IMR-90 (cell line): Measurements from ENCODE around the gene C12orf57. TPM values are rescaled to one million over a fixed set of nuclear protein-coding genes. Genes with fewer than 3 reads are reported as not detected.

ENCODE experiments used
- ATAC-seq: fragments of 200-7000 bp; cut with Tn5 transposase; 2 replicates; pipeline ENCODE4 v1.9.1; 2020; ENCODE audit warnings: low read depth, mild to moderate bottlenecking, moderate library complexity
- BruUV-seq: library from RNA; stranded (reverse); fragments of 400-500 nt; replicated peaks from 2 replicates; lab custom pipeline; 2021; lab: Mats Ljungman, UMichigan
- CTCF ChIA-PET: fragments of 300-600 bp; formaldehyde crosslinking; extraction: SDS; loops from one replicate; lab custom pipeline; 2021; ENCODE audit warnings: antibody characterized with exemption; lab: Yijun Ruan, JAX
- POLR2A ChIA-PET: fragments of 300-600 bp; sonication (Branson Sonifier 250); formaldehyde crosslinking; loops from one replicate; lab custom pipeline; 2022; ENCODE audit warnings: antibody characterized with exemption; ENCODE audit not compliant: unreplicated experiment; lab: Charles Lee
- DNase-seq: peaks from one replicate; pipeline ENCODE4 v3.0.0; 2013
- H2AFZ ChIP-seq: replicated peaks from 2 replicates; pipeline ENCODE3; 2013; ENCODE audit warnings: low read length, mild to moderate bottlenecking; ENCODE audit not compliant: poor library complexity
- H2AK5ac ChIP-seq: 2 replicates; pipeline ENCODE4 v1.6.1; 2013; ENCODE audit warnings: low read depth, low read length, inconsistent platforms
- H2AK9ac ChIP-seq: replicated peaks from 2 replicates; pipeline ENCODE3; 2013; ENCODE audit warnings: mild to moderate bottlenecking, low read depth, low read length, moderate library complexity; ENCODE audit not compliant: poor library complexity
- H2BK120ac ChIP-seq: 2 replicates; pipeline ENCODE4 v1.6.1; 2013; ENCODE audit warnings: low read depth, low read length, inconsistent platforms
- H2BK15ac ChIP-seq: 3 replicates; pipeline ENCODE4 v1.6.1; 2013; ENCODE audit warnings: low read depth, low read length, inconsistent platforms
- H2BK20ac ChIP-seq: 2 replicates; pipeline ENCODE4 v1.6.1; 2013; ENCODE audit warnings: low read depth, mild to moderate bottlenecking, inconsistent platforms, low read length, moderate library complexity
- H2BK5ac ChIP-seq: 2 replicates; pipeline ENCODE4 v1.6.1; 2013; ENCODE audit warnings: mild to moderate bottlenecking, low read depth, low read length, inconsistent platforms; ENCODE audit not compliant: poor library complexity, severe bottlenecking
- H3K14ac ChIP-seq: replicated peaks from 2 replicates; pipeline ENCODE4 v1.6.1; 2013; ENCODE audit warnings: low read depth, low read length, inconsistent platforms
- H3K18ac ChIP-seq: 2 replicates; pipeline ENCODE4 v1.6.1; 2013; ENCODE audit warnings: low read depth, low read length, control low read depth
- H3K23ac ChIP-seq: 2 replicates; pipeline ENCODE4 v1.6.1; 2013; ENCODE audit warnings: low read depth, low read length, inconsistent platforms
- H3K27ac ChIP-seq: 2 replicates; pipeline ENCODE4 v1.5.1; 2013; ENCODE audit warnings: mild to moderate bottlenecking, control low read depth, low read length; ENCODE audit not compliant: insufficient read depth
- H3K27me3 ChIP-seq: 2 replicates; pipeline ENCODE4 v1.6.1; 2013; ENCODE audit warnings: low read length; ENCODE audit not compliant: control insufficient read depth, insufficient read depth
- H3K36me3 ChIP-seq: 2 replicates; pipeline ENCODE4 v1.6.1; 2013; ENCODE audit warnings: low read length, mixed read lengths; ENCODE audit not compliant: control insufficient read depth, insufficient read depth
- H3K4ac ChIP-seq: 2 replicates; pipeline ENCODE4 v1.6.1; 2013; ENCODE audit warnings: low read depth, low read length, inconsistent platforms
- H3K4me1 ChIP-seq: 2 replicates; pipeline ENCODE4 v1.6.1; 2013; ENCODE audit warnings: low read length, mixed read lengths; ENCODE audit not compliant: control insufficient read depth, insufficient read depth
- H3K4me2 ChIP-seq: 2 replicates; pipeline ENCODE4 v1.6.1; 2013; ENCODE audit warnings: low read depth, mild to moderate bottlenecking, control low read depth, low read length, moderate library complexity
- H3K4me3 ChIP-seq: 2 replicates; pipeline ENCODE4 v1.5.1; 2013; ENCODE audit warnings: low read depth, mild to moderate bottlenecking, control low read depth, low read length, moderate library complexity; ENCODE audit not compliant: insufficient read depth
- H3K56ac ChIP-seq: 2 replicates; pipeline ENCODE4 v1.6.1; 2013; ENCODE audit warnings: low read length, inconsistent platforms; ENCODE audit not compliant: insufficient read depth; ENCODE audit errors: extremely low read depth
- H3K79me1 ChIP-seq, 2 experiments: 2 replicates each; pipeline ENCODE4 v1.6.1; 2013; ENCODE audit warnings: low read length in 2 of 2, inconsistent platforms in 1 of 2, low read depth in 1 of 2
- H3K9ac ChIP-seq: 2 replicates; pipeline ENCODE4 v1.6.1; 2013; ENCODE audit warnings: low read depth, low read length, control low read depth
- H3K9me1 ChIP-seq: 2 replicates; pipeline ENCODE4 v1.6.1; 2013; ENCODE audit warnings: low read length, inconsistent platforms; ENCODE audit not compliant: insufficient read depth
- H3K9me3 ChIP-seq: 2 replicates; pipeline ENCODE4 v1.6.1; 2013; ENCODE audit warnings: low read length; ENCODE audit not compliant: control insufficient read depth, insufficient read depth
- H4K20me1 ChIP-seq: 2 replicates; pipeline ENCODE4 v1.6.1; 2013; ENCODE audit warnings: low read length, inconsistent platforms; ENCODE audit not compliant: insufficient read depth
- H4K5ac ChIP-seq: 2 replicates; pipeline ENCODE4 v1.6.1; 2013; ENCODE audit warnings: mild to moderate bottlenecking, low read depth, low read length, control low read depth
- H4K8ac ChIP-seq, 2 experiments: 2 replicates each; pipeline ENCODE4 v1.6.1; 2013; ENCODE audit warnings: low read depth in 2 of 2, low read length in 2 of 2, control low read depth in 1 of 2, inconsistent platforms in 1 of 2
- H4K91ac ChIP-seq: 2 replicates; pipeline ENCODE4 v1.6.1; 2013; ENCODE audit warnings: low read depth, low read length, inconsistent platforms; ENCODE audit not compliant: insufficient read depth
- POLR2A ChIP-seq: IDR thresholded peaks from 2 replicates; pipeline ENCODE4 v1.6.1; 2012; ENCODE audit warnings: mild to moderate bottlenecking, low read depth, low read length
- RAD21 ChIP-seq: IDR thresholded peaks from 2 replicates; pipeline ENCODE4 v1.6.1; 2012; ENCODE audit warnings: low read length, improper control_type of control experiment
- WGBS, 2 experiments: methylation state at CpG; one replicate each; pipeline versions ENCODE4 v1.1.5 to v1.1.7; 2013; ENCODE audit warnings: missing lambda C conversion rate in 2 of 2; ENCODE audit not compliant: insufficient read length in 1 of 2; ENCODE audit errors: extremely low coverage in 2 of 2; 5-methylcytosine and 5-hydroxymethylcytosine counted together
- dilution Hi-C: fragments of 300-500 bp; cut with HindIII; formaldehyde crosslinking; loops from one replicate; pipeline ENCODE4 v1.14.3; 2018; ENCODE audit warnings: low sequenced_read_pairs; ENCODE audit not compliant: unreplicated experiment
- in situ Hi-C: fragments of 300-500 bp; cut with MboI; formaldehyde crosslinking; loops from 3 replicates; pipeline ENCODE4 v1.14.3; 2019; ENCODE audit warnings: low sequenced_read_pairs, inconsistent platforms, mixed read lengths
- intact Hi-C: fragments of 100-400 bp; cut with micrococcal nuclease; formaldehyde crosslinking; loops from 2 replicates; pipeline ENCODE4 v1.10.0; 2022
- polyA plus RNA-seq, 3 experiments: library from polyadenylated mRNA; depleted of rRNA; stranded (reverse); fragments of >200 nt; gene quantifications; 2 replicates each; pipeline ENCODE4 v1.2.3, GENCODE V29; 2012; ENCODE audit warnings: low replicate concordance in 1 of 3
- total RNA-seq: library from RNA; depleted of rRNA; stranded (reverse); fragments of >200 nt; gene quantifications from 2 replicates; pipeline ENCODE4 v1.2.3, GENCODE V29; 2012
- TF ChIP-seq, protein P1 (sequence below): conservative IDR thresholded peaks from 2 replicates; pipeline ENCODE4 v1.5.1; 2012; ENCODE audit warnings: mild to moderate bottlenecking, low read depth, low read length, improper control_type of control experiment

The C12orf57 gene
- total and polyA plus RNA-seq, 2 of the 4 experiments (the other 2 are of a cell fraction) = 238 to 530 TPM

GRCh38 chr12:6960593-6961277, 16.9 kb downstream of the C12orf57 start:
- Histone ChIP-seq H3K36me3 (peaks cover 11% of the 10 kb centered on the region), H4K8ac (no peak overlapping the region; a peak in 1 of 4 replicates), H2AK9ac (peak overlapping the region; percentile 53), H3K18ac (no peak overlapping the region), H4K91ac (no peak overlapping the region), H2AFZ (peak overlapping the region; percentile 88), H4K5ac (no peak overlapping the region), H3K9me1 (no peaks in the 10 kb centered on the region), H2BK15ac (no peak overlapping the region), H4K20me1 (no peaks in the 10 kb centered on the region), H3K79me1 (no peaks in the 10 kb centered on the region), H3K4me1 (peaks cover 5% of the 10 kb centered on the region; the same call in 1 of the 2 replicates), H3K56ac (no peak overlapping the region), H2AK5ac (no peak overlapping the region), H2BK120ac (no peak overlapping the region), H2BK20ac (no peak overlapping the region), H3K9me3 (no peaks in the 10 kb centered on the region), H3K27me3 (no peaks in the 10 kb centered on the region), H3K9ac (no peak overlapping the region), H2BK5ac (no peak overlapping the region), H3K23ac (no peak overlapping the region), H3K4me2 (no peak overlapping the region), H3K14ac (no peak overlapping the region), H3K27ac (no peak overlapping the region), H3K4me3 (no peak overlapping the region), H3K4ac (no peak overlapping the region)
- BruUV-seq = no TSS peak
- intact Hi-C loops (no loop called here), dilution Hi-C loops (no loop called here), in situ Hi-C loops (loop anchor here (5.0 kb wide), 1 partner anchor 93 kb away; the partner anchor contains the start of gene TPI1)
- TF ChIP-seq, protein P1, sequence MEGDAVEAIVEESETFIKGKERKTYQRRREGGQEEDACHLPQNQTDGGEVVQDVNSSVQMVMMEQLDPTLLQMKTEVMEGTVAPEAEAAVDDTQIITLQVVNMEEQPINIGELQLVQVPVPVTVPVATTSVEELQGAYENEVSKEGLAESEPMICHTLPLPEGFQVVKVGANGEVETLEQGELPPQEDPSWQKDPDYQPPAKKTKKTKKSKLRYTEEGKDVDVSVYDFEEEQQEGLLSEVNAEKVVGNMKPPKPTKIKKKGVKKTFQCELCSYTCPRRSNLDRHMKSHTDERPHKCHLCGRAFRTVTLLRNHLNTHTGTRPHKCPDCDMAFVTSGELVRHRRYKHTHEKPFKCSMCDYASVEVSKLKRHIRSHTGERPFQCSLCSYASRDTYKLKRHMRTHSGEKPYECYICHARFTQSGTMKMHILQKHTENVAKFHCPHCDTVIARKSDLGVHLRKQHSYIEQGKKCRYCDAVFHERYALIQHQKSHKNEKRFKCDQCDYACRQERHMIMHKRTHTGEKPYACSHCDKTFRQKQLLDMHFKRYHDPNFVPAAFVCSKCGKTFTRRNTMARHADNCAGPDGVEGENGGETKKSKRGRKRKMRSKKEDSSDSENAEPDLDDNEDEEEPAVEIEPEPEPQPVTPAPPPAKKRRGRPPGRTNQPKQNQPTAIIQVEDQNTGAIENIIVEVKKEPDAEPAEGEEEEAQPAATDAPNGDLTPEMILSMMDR = peak; percentile 40
- TF ChIP-seq RAD21 (peak; percentile 49), POLR2A (no peak)
- POLR2A ChIA-PET = no interaction called here
- DNase-seq (peak; percentile 38), ATAC-seq (peak; percentile 34)
- CTCF ChIA-PET = interaction anchor here (1.2 kb wide), 2 partner anchors 9 to 148 kb away, joined by 3 to 4 read pairs; partner anchors contain the start of gene C1RL
- 92% methylated on average over 2 of the region's 13 CpGs; no CpG with 5 or more reads in 1 of the 2 experiments for WGBS, 2 experiments
